ENCODE measurements around the gene DOCK9. TPM values are rescaled to one million over a fixed set of nuclear protein-coding genes. Genes with fewer than 3 reads are reported as not detected.

Gene DOCK9
- total RNA-seq, 1 experiment from 2014 or later = 4.5 TPM

- TF ChIP-seq EZH2 (IDR thresholded peaks at IDR 0.05; ENCODE audit: borderline replicate concordance, low read depth, low read length, poor library complexity, severe bottlenecking) (no peak), CTCF (conservative IDR thresholded peaks at IDR 0.05; ENCODE audit: low read depth, low read length) (no peak)
- BruUV-seq (replicated peaks) = no TSS peak
Measured at GRCh38 chr13:98829541-98829940, 148.3 kb downstream of the DOCK9 start.

GRCh38 chr13:98828614-98829013 lies 149.2 kb downstream of the DOCK9 start:
- Histone ChIP-seq H3K4me3 (ENCODE audit: low read depth, low read length, poor library complexity, severe bottlenecking) (no peak overlapping the region), H3K27ac (ENCODE audit: low read depth, low read length, poor library complexity, severe bottlenecking) (no peak overlapping the region), H3K4me1 (ENCODE audit: insufficient read depth, low read length, poor library complexity, severe bottlenecking) (peaks cover 13% of the 10 kb centered on the region), H3K27me3 (replicated peaks; ENCODE audit: insufficient read depth, low read depth, low read length, poor library complexity) (no peaks in the 10 kb centered on the region), H3K9me3 (ENCODE audit: low read depth, low read length, poor library complexity, severe bottlenecking) (no peaks in the 10 kb centered on the region), H3K36me3 (ENCODE audit: insufficient read depth, low read length, poor library complexity, severe bottlenecking) (no peaks in the 10 kb centered on the region)
- intact Hi-C loops (cut with micrococcal nuclease; ENCODE audit: unreplicated experiment) = no loop called here
- no TSS peak for BruUV-seq (replicated peaks)
- no peak for TF ChIP-seq CTCF (conservative IDR thresholded peaks at IDR 0.05; ENCODE audit: low read depth, low read length)
- TF ChIP-seq EZH2 (IDR thresholded peaks at IDR 0.05; ENCODE audit: borderline replicate concordance, low read depth, low read length, poor library complexity, severe bottlenecking) = no peak
- CTCF ChIA-PET = no interaction called here
- POLR2A ChIA-PET (ENCODE audit: low non-redundant PET) = no interaction called here
- DNase-seq (ENCODE audit: low spot score) = no peak

More at GRCh38 chr13:98829541-98829940, 148.3 kb downstream of the DOCK9 start:
- no peaks in the 10 kb centered on the region for H3K27me3 ChIP-seq (replicated peaks; ENCODE audit: insufficient read depth, low read depth, low read length, poor library complexity)
- intact Hi-C loops (cut with micrococcal nuclease; ENCODE audit: unreplicated experiment) = no loop called here
- H3K4me3 ChIP-seq (ENCODE audit: low read depth, low read length, poor library complexity, severe bottlenecking) = no peak overlapping the region
- no peak overlapping the region for H3K27ac ChIP-seq (ENCODE audit: low read depth, low read length, poor library complexity, severe bottlenecking)
- DNase-seq (ENCODE audit: low spot score) = no peak
- H3K36me3 ChIP-seq (ENCODE audit: insufficient read depth, low read length, poor library complexity, severe bottlenecking) = no peaks in the 10 kb centered on the region
- ChIA-PET CTCF (no interaction called here), POLR2A (ENCODE audit: low non-redundant PET) (no interaction called here)
- H3K4me1 ChIP-seq (ENCODE audit: insufficient read depth, low read length, poor library complexity, severe bottlenecking) = peaks cover 13% of the 10 kb centered on the region
- no peaks in the 10 kb centered on the region for H3K9me3 ChIP-seq (ENCODE audit: low read depth, low read length, poor library complexity, severe bottlenecking)

GRCh38 chr13:98827449-98827848 lies 150.4 kb downstream of the DOCK9 start:
- Histone ChIP-seq H3K4me3 (ENCODE audit: low read depth, low read length, poor library complexity, severe bottlenecking) (no peak overlapping the region), H3K27me3 (replicated peaks; ENCODE audit: insufficient read depth, low read depth, low read length, poor library complexity) (no peaks in the 10 kb centered on the region), H3K27ac (ENCODE audit: low read depth, low read length, poor library complexity, severe bottlenecking) (no peak overlapping the region), H3K9me3 (ENCODE audit: low read depth, low read length, poor library complexity, severe bottlenecking) (no peaks in the 10 kb centered on the region), H3K36me3 (ENCODE audit: insufficient read depth, low read length, poor library complexity, severe bottlenecking) (no peaks in the 10 kb centered on the region), H3K4me1 (ENCODE audit: insufficient read depth, low read length, poor library complexity, severe bottlenecking) (peaks cover 18% of the 10 kb centered on the region)
- ChIA-PET CTCF (no interaction called here), POLR2A (ENCODE audit: low non-redundant PET) (no interaction called here)
- intact Hi-C loops (cut with micrococcal nuclease; ENCODE audit: unreplicated experiment) = no loop called here
- no TSS peak for BruUV-seq (replicated peaks)
- no peak for DNase-seq (ENCODE audit: low spot score)
- TF ChIP-seq EZH2 (IDR thresholded peaks at IDR 0.05; ENCODE audit: borderline replicate concordance, low read depth, low read length, poor library complexity, severe bottlenecking) (no peak), CTCF (conservative IDR thresholded peaks at IDR 0.05; ENCODE audit: low read depth, low read length) (no peak)

Data from A673 (cell line).